Central memory CD4-positive, alpha-beta T cell (primary cell): ENCODE data around the gene ELMO2.

Experiments used
- DNase-seq: peaks from one replicate; pipeline ENCODE4 v3.0.0; 2022

Gene ELMO2

GRCh38 chr20:46330831-46331371, 75.5 kb downstream of the ELMO2 start:
- DNase-seq: no peak

GRCh38 chr20:46330072-46330763, 76.2 kb downstream of the ELMO2 start:
- no peak for DNase-seq

- DNase-seq: no peak
Measured at GRCh38 chr20:46328200-46328882, 78.1 kb downstream of the ELMO2 start.

DNA sequence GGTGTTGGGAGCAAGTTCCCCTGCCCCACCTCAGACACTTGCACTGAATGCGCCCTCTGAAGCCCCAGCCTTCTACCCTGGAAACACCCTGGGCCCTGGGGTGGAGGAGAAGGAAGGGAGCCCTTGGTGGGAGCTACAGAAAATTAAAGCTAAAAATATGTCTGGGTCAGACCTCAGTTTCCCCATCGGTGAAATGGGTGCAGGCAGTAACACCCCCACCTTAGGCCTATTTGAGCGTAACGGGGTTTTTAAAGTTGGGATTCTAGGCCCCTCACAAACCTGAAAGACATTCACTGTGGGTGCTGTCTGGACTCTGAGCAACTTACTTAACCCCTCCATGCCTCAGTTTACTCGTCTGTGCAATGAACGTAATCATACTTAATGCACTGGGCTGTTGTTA, 78.9 kb downstream of the ELMO2 start:
- DNase-seq: no peak

- no peak for DNase-seq
Measured at GRCh38 chr20:46325789-46326188, 80.6 kb downstream of the ELMO2 start.

DNA sequence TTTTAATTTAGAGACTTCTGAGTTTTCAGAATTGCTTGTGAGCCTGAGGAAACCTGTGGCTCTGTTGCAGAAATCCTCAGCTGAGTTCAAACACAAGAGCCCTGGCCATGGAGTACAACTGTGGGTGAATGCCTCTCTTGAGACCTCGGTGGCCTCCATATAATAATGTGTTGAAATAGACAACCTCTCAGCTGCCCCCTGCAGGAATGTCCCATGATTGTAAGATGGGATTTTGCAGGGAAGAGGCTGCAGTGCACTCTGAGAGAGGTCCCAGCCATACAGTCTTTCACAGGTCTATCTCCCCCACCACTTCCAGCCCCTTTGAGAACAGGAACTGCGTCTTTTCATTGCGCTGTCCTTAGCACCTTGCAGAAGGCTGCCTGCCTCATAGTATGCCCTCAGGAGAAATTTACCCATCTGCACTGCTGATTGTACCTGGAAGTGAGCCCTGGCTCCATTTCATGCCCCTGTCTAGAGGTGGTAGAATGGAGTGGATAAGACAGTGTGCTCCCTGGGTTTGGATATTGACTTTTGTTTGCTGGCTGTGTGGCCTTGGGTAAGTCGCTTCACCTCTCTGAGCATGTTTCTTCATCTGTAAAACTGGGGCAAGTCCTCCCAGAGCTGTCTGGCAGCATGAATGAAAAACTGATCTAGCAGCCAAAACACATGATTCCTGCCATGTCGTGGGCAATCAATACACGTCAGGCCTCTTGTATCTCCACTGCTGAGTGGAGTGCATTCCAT, 81.3 kb downstream of the ELMO2 start:
- no peak for DNase-seq

DNA sequence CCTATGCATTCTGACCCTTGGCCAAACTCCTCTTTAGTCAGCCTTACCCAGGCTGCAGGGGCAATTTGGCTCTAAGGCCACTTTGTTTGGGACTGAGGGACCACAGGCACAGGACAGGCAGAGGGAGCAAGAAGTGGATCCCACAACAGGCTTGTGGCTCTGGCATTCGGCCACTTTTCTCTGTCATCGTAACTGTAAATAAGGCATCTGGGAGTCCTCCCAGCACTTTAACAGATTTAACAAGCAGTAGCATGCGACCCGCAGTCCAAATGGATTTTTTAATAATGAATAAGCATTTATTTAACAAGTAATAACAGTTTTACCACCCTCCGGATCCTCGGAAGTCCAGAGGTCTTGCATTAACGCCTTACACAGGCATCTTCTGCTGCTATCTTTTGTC, 82.0 kb downstream of the ELMO2 start:
- no peak for DNase-seq

DNA sequence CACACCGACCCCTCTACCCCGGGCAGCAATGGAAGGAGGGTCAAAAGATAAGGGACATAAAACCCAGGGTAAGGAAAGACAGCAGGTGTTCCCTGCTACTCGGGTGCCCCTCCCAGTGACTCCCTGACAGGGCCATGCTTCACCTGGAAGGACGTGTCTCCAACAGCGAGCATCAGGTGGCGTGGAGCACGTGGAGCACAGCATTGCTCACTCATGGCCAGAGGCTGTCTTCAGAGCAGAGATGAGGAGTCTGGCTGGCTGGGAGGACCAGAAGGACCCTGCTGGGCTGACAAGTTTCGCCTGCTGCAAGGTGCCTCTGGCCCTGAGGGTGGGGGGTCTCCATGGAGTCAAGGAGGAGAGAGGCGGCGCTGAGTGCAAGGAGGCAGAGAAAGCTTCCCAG, 82.9 kb downstream of the ELMO2 start:
- no peak for DNase-seq

GRCh38 chr20:46322641-46323040, 83.8 kb downstream of the ELMO2 start:
- DNase-seq: no peak

- DNase-seq: no peak
Measured at GRCh38 chr20:46317685-46318177, 88.7 kb downstream of the ELMO2 start.

- no peak for DNase-seq
Measured at GRCh38 chr20:46316984-46317684, 89.3 kb downstream of the ELMO2 start.
